Fibroblast of villous mesenchyme (primary cell): ENCODE data around the gene TCP11L1. TPM values are rescaled to one million over a fixed set of nuclear protein-coding genes. Genes with fewer than 3 reads are reported as not detected.

Experiments
- DNase-seq: peaks from one replicate; pipeline ENCODE4 v3.0.0-alpha.2; 2010; ENCODE audit warnings: low read depth
- H3K4me3 ChIP-seq: 2 replicates; pipeline ENCODE4 v1.5.1; 2011; ENCODE audit warnings: low read depth, mild to moderate bottlenecking, low read length
- total RNA-seq: library from RNA; depleted of rRNA; stranded (reverse); fragments of >200 nt; gene quantifications from 2 replicates; pipeline ENCODE4 v1.2.3, GENCODE V29; 2012
- TF ChIP-seq, protein P1 (sequence below): IDR thresholded peaks from 2 replicates; pipeline ENCODE4 v1.5.1; 2012; ENCODE audit warnings: low read depth, mild to moderate bottlenecking, low read length; ENCODE audit not compliant: insufficient read depth

Gene TCP11L1
- total RNA-seq, 1 donor: 37.1 TPM

DNA sequence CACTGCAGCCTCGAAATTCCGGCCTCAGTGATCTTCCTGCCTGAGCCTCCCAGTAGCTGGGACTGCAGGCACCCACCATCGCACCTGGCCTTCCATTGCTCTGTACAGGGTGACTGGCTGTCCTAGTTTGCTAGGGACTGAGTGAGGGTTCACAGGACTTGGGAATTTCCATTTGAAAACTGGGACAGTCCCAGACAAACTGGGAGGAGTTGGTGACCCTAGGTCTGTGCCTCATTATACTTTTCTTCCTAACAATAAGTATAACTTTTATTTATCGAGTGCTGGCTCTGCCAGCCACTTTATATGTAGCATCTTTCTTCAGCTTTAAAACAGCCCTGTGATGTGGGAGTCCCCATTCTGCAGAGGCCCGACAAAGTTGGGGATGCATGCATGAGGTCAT, 25.5 kb downstream of the TCP11L1 start:
- TF ChIP-seq, protein P1, sequence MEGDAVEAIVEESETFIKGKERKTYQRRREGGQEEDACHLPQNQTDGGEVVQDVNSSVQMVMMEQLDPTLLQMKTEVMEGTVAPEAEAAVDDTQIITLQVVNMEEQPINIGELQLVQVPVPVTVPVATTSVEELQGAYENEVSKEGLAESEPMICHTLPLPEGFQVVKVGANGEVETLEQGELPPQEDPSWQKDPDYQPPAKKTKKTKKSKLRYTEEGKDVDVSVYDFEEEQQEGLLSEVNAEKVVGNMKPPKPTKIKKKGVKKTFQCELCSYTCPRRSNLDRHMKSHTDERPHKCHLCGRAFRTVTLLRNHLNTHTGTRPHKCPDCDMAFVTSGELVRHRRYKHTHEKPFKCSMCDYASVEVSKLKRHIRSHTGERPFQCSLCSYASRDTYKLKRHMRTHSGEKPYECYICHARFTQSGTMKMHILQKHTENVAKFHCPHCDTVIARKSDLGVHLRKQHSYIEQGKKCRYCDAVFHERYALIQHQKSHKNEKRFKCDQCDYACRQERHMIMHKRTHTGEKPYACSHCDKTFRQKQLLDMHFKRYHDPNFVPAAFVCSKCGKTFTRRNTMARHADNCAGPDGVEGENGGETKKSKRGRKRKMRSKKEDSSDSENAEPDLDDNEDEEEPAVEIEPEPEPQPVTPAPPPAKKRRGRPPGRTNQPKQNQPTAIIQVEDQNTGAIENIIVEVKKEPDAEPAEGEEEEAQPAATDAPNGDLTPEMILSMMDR: no peak
- no peak for DNase-seq
- no peak overlapping the region for H3K4me3 ChIP-seq

DNA sequence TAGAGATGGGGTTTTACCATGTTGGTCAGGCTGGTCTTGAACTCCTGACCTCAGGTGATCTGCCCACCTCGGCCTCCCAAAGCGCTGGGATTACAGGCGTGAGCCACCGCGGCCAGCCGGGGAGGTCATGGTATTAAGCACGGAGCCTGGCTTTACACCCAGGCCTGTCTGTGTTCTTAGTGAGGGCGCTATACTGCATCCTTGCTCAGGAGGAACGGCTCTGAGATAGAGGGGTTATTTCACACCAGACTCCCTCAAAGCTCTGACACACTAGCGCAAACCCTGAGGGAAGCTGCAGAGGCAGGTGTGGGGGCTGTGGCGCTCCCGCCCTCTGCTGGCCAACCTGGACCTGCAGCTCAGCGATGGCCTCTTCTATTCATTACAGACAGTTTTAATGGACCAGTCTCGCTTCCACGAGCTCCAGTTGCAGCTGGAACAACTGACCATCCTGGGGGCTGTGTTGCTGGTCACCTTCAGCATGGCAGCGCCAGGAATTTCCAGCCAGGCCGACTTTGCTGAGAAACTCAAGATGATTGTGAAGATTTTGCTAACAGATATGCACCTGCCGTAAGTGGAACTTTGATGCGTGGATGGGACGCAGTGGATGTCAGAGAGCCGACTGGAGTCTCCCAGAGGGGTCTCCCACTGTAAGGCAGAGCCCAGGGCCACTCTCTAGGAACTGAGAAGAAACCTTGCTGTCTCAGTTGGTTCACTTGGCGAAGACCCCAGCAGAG, 26.2 kb downstream of the TCP11L1 start:
- no peak overlapping the region for H3K4me3 ChIP-seq
- DNase-seq: peak; percentile 68
- TF ChIP-seq, protein P1: peak; percentile 91

DNA sequence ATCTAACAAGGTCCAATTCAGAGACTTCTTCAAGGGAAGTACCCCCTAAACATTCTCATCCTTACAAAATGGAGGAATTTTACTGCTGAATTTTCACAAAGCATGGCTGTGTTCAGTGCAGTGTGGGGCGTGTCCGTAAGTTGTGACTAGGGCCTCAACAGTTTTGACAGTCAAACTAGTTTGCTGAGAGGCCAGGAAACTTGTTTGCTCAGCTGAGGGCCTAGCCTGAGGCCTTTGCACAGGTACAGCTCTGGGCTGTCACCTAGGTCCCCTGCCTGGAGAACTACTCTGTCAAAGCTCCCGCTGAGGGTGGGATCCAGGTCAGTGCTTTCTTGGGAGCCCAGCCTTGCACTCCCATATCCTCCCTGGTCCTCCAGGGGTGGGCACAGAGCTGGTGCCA, 27.9 kb downstream of the TCP11L1 start:
- DNase-seq: no peak
- H3K4me3 ChIP-seq: no peak overlapping the region
- TF ChIP-seq, protein P1: no peak

DNA sequence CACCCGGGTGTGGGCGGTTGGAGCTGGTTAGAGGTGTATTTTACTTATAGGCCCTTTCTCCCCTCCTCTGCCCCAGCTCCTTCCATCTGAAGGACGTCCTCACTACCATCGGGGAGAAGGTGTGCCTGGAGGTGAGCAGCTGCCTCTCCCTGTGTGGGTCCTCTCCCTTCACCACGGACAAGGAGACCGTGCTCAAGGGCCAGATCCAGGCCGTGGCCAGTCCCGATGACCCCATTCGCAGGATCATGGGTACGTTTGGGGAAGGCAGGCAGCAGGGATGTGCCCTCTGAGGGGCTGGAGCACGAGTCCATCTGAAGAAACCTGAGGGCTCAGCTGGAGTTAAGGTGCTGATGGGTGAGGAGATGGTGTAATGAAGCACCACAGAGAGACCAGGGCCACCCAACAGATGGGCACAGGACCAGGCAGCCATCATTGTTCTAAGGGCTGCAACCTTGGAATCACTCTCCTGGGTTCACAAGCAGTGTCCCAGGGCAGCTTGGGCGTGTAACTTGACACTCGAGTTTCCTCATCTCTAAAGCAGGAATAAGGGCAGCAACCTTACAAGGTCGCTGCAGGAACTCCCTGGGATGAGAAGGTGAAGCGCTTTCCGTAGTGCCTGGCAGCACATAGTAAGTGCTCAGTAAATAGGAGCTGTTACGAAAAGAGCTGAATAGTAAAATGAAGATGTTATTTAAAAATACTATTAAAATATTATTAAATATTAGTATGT, 29.4 kb downstream of the TCP11L1 start:
- no peak for DNase-seq
- H3K4me3 ChIP-seq: no peak overlapping the region
- TF ChIP-seq, protein P1: no peak

DNA sequence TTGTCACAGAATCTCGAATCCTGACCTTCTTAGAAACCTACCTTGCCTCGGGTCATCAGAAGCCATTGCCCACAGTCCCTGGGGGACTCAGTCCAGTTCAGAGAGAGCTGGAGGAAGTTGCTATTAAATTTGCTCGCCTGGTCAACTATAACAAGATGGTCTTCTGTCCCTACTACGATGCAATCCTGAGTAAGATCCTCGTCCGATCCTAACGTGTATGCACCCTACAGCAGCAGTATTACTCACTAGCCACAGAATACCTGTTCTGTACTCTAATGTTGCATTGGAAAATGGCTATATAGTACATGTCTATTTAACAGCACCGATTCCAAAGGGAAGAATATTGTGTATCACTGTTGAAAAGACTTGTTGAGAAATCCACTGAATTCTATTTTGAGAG, 33.1 kb downstream of the TCP11L1 start:
- TF ChIP-seq, protein P1: no peak
- DNase-seq: no peak
- H3K4me3 ChIP-seq: no peak overlapping the region

DNA sequence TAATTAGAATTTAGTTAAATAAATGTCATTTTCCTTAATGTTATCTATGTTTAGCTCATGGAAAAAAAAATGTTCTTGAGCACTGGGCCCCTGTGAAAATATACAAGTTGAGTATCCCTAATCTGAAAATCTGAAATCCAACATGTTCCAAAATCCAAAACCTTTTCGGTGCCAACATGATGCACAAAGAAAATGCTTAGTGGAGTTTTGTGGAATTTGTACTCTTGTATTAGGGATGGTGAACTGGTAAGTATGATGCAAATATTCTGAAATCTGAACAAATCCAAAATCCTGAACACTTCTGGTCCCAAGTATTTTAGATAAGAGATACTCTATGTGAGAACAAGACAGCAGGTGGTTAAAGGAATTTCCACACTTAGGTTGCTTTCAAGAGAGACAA, 44.5 kb downstream of the TCP11L1 start:
- TF ChIP-seq, protein P1: no peak
- DNase-seq: no peak
- no peak overlapping the region for H3K4me3 ChIP-seq
